HepG2 (cell line): ENCODE data around the gene THADA. TPM values are rescaled to one million over a fixed set of nuclear protein-coding genes. Genes with fewer than 3 reads are reported as not detected.

Experiments
- ARID2 ChIP-seq: sonication (generic); formaldehyde crosslinking; IDR thresholded peaks from 2 replicates; pipeline ENCODE4 v1.8.1; 2022; ENCODE audit warnings: mild to moderate bottlenecking, missing genetic modification reagents, borderline replicate concordance
- CBFB ChIP-seq: sonication (generic); formaldehyde crosslinking; IDR thresholded peaks from 2 replicates; pipeline ENCODE4 v1.4.0; 2020; ENCODE audit warnings: missing genetic modification reagents
- DMAP1 ChIP-seq: IDR thresholded peaks from 2 replicates; pipeline ENCODE4 v1.6.1; 2016
- DRAP1 ChIP-seq: IDR thresholded peaks from 2 replicates; pipeline ENCODE4 v1.6.1; 2016; ENCODE audit warnings: missing genetic modification reagents, missing compliant biosample characterization
- HNRNPL ChIP-seq: fragments of 200-400 bp; formaldehyde crosslinking; IDR thresholded peaks from 2 replicates; pipeline ENCODE4 v1.6.1; 2017; ENCODE audit warnings: mild to moderate bottlenecking, low read depth, low read length
- HOXA5 ChIP-seq: sonication (generic); formaldehyde crosslinking; IDR thresholded peaks from 2 replicates; pipeline ENCODE4 v1.4.0; 2020; ENCODE audit warnings: missing genetic modification reagents
- KAT8 ChIP-seq: IDR thresholded peaks from 2 replicates; pipeline ENCODE4 v1.6.1; 2016; ENCODE audit warnings: missing genetic modification reagents, missing compliant biosample characterization
- KDM2A ChIP-seq: sonication (generic); formaldehyde crosslinking; IDR thresholded peaks from 2 replicates; pipeline ENCODE4 v1.4.0; 2020; ENCODE audit warnings: low read depth, missing genetic modification reagents, borderline replicate concordance
- MYC ChIP-seq: sonication (generic); formaldehyde crosslinking; IDR thresholded peaks from 2 replicates; pipeline ENCODE4 v1.9.0; 2021; ENCODE audit warnings: missing genetic modification reagents, borderline replicate concordance
- NR3C1 ChIP-seq: sonication (generic); formaldehyde crosslinking; IDR thresholded peaks from 2 replicates; pipeline ENCODE4 v1.4.0; 2020; ENCODE audit warnings: missing genetic modification reagents
- REL ChIP-seq: sonication (generic); formaldehyde crosslinking; conservative IDR thresholded peaks from 2 replicates; pipeline ENCODE4 v1.8.0; 2022; ENCODE audit warnings: mild to moderate bottlenecking, missing genetic modification reagents, moderate library complexity
- SCMH1 ChIP-seq: sonication (generic); formaldehyde crosslinking; IDR thresholded peaks from 2 replicates; pipeline ENCODE4 v1.9.0; 2021; ENCODE audit warnings: missing genetic modification reagents, mild to moderate bottlenecking, borderline replicate concordance
- TBX2 ChIP-seq: sonication (generic); formaldehyde crosslinking; IDR thresholded peaks from 2 replicates; pipeline ENCODE4 v1.5.0; 2020; ENCODE audit warnings: missing genetic modification reagents, mild to moderate bottlenecking, borderline replicate concordance
- TCF12 ChIP-seq, 2 experiments: fragments of 450-650 bp in 1 of 2; sonication (generic) in 1 of 2; formaldehyde crosslinking in 1 of 2; IDR thresholded peaks; 2 replicates each; pipeline versions ENCODE4 v1.6.1 to v1.8.0; 2017 to 2022; ENCODE audit warnings: antibody characterized with exemption in 1 of 2, mild to moderate bottlenecking in 1 of 2, missing genetic modification reagents in 1 of 2, moderate library complexity in 1 of 2
- ZIK1 ChIP-seq: sonication (generic); formaldehyde crosslinking; IDR thresholded peaks from 2 replicates; pipeline ENCODE4 v1.5.0; 2020; ENCODE audit warnings: mild to moderate bottlenecking, low read depth, missing genetic modification reagents, borderline replicate concordance
- ZMYM2 ChIP-seq: sonication (generic); formaldehyde crosslinking; IDR thresholded peaks from 2 replicates; pipeline ENCODE4 v1.8.0; 2022; ENCODE audit warnings: mild to moderate bottlenecking, missing genetic modification reagents
- ZMYM3 ChIP-seq: sonication (generic); formaldehyde crosslinking; IDR thresholded peaks from 2 replicates; pipeline ENCODE4 v1.5.1; 2020; ENCODE audit warnings: mild to moderate bottlenecking, missing genetic modification reagents
- ZNF24 ChIP-seq: fragments of 450-650 bp; IDR thresholded peaks from 2 replicates; pipeline ENCODE4 v1.6.1; 2017; ENCODE audit warnings: antibody characterized with exemption, mild to moderate bottlenecking
- ZNF33B ChIP-seq: sonication (generic); formaldehyde crosslinking; IDR thresholded peaks from 2 replicates; pipeline ENCODE4 v1.5.1; 2020; ENCODE audit warnings: mild to moderate bottlenecking, missing genetic modification reagents
- ZNF781 ChIP-seq: sonication (generic); formaldehyde crosslinking; IDR thresholded peaks from 2 replicates; pipeline ENCODE4 v1.5.1; 2020; ENCODE audit warnings: borderline replicate concordance, mild to moderate bottlenecking, missing genetic modification reagents; ENCODE audit errors: not compliant biosample characterization
- ZNF839 ChIP-seq: sonication (generic); formaldehyde crosslinking; IDR thresholded peaks from 2 replicates; pipeline ENCODE4 v1.4.0; 2020; ENCODE audit warnings: missing genetic modification reagents, mild to moderate bottlenecking, borderline replicate concordance
- polyA plus RNA-seq, 8 experiments: library from polyadenylated mRNA; depleted of rRNA in 3 of 8; stranded (reverse) in 7 of 8; unstranded in 1 of 8; fragments of >200 nt; fragmentation: Illumina TruSeq in 4 of 8; extraction: Trizol in 4 of 8; gene quantifications; 2 replicates each; pipeline versions ENCODE4 v1.2.1 to v1.2.3, GENCODE V29; 2011 to 2016; ENCODE audit warnings: low read depth in 4 of 8, missing spikeins in 1 of 8, mixed read lengths in 1 of 8; ENCODE audit not compliant: insufficient read depth in 1 of 8
- total RNA-seq, 5 experiments: library from RNA; depleted of rRNA; stranded (reverse); fragments of >200 nt; fragmentation: Illumina TruSeq; extraction: Trizol; gene quantifications; 2 replicates each; pipeline ENCODE4 v1.2.3, GENCODE V29; 2016; ENCODE audit warnings: low read depth in 1 of 5
- TF ChIP-seq, protein P1 (sequence below): IDR thresholded peaks from 2 replicates; pipeline ENCODE4 v1.6.1; 2012; ENCODE audit warnings: low read depth, low read length, improper control_type of control experiment
- TF ChIP-seq, protein P2 (sequence below): sonication (generic); formaldehyde crosslinking; IDR thresholded peaks from 2 replicates; pipeline ENCODE4 v1.5.0; 2020; ENCODE audit warnings: missing genetic modification reagents, mild to moderate bottlenecking, borderline replicate concordance
- TF ChIP-seq, protein P3 (sequence below): sonication (generic); formaldehyde crosslinking; IDR thresholded peaks from 2 replicates; pipeline ENCODE4 v1.5.0; 2020; ENCODE audit warnings: mild to moderate bottlenecking, missing genetic modification reagents

THADA gene
- total and polyA plus RNA-seq, 2 of the 13 experiments (the other 11 are each of a cell fraction or from before 2014, with no cell fraction given): 12.7 to 21.7 TPM

- peak; percentile 78; the same call in 1 of the 2 replicates for TF ChIP-seq DRAP1 (CRISPR knock-in tag)
- no peak for TF ChIP-seq NR3C1 (CRISPR knock-in tag)
- TF ChIP-seq REL (CRISPR knock-in tag): no peak
- TF ChIP-seq, protein P1, sequence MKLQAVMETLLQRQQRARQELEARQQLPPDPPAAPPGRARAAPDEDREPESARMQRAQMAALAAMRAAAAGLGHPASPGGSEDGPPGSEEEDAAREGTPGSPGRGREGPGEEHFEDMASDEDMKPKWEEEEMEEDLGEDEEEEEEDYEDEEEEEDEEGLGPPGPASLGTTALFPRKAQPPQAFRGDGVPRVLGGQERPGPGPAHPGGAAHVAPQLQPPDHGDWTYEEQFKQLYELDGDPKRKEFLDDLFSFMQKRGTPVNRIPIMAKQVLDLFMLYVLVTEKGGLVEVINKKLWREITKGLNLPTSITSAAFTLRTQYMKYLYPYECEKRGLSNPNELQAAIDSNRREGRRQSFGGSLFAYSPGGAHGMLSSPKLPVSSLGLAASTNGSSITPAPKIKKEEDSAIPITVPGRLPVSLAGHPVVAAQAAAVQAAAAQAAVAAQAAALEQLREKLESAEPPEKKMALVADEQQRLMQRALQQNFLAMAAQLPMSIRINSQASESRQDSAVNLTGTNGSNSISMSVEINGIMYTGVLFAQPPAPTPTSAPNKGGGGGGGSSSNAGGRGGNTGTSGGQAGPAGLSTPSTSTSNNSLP: no peak
- peak; percentile 57; the same call in 1 of the 2 replicates for TF ChIP-seq MYC (CRISPR knock-in tag)
- TF ChIP-seq DMAP1: no peak; the same call in 1 of the 2 replicates
- TF ChIP-seq ZNF33B: no peak
- TF ChIP-seq KDM2A (CRISPR knock-in tag): peak; percentile 94
- TF ChIP-seq TBX2 (CRISPR knock-in tag): peak; percentile 41; the same call in 1 of the 2 replicates
- peak; percentile 28; the same call in 1 of the 2 replicates for TF ChIP-seq CBFB (CRISPR knock-in tag)
- no peak for TF ChIP-seq TCF12 (IDR thresholded peaks at IDR 0.05)
- TF ChIP-seq TCF12 (CRISPR knock-in tag; IDR thresholded peaks at IDR 0.05): no peak
- peak; percentile 85 for TF ChIP-seq ZNF781 (CRISPR knock-in tag)
- no peak for TF ChIP-seq ZNF839 (CRISPR knock-in tag)
- no peak; the same call in 1 of the 2 replicates for TF ChIP-seq ZIK1 (CRISPR knock-in tag)
- no peak for TF ChIP-seq ZMYM2 (CRISPR knock-in tag)
- TF ChIP-seq, protein P2, sequence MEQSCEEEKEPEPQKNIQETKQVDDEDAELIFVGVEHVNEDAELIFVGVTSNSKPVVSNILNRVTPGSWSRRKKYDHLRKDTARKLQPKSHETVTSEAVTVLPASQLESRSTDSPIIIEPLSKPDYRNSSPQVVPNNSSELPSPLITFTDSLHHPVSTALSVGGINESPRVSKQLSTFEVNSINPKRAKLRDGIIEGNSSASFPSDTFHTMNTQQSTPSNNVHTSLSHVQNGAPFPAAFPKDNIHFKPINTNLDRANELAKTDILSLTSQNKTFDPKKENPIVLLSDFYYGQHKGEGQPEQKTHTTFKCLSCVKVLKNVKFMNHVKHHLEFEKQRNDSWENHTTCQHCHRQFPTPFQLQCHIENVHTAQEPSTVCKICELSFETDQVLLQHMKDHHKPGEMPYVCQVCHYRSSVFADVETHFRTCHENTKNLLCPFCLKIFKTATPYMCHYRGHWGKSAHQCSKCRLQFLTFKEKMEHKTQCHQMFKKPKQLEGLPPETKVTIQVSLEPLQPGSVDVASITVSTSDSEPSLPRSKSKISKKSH (CRISPR knock-in tag): peak; percentile 47; the same call in 1 of the 2 replicates
- TF ChIP-seq SCMH1 (CRISPR knock-in tag): no peak
- TF ChIP-seq, protein P3, sequence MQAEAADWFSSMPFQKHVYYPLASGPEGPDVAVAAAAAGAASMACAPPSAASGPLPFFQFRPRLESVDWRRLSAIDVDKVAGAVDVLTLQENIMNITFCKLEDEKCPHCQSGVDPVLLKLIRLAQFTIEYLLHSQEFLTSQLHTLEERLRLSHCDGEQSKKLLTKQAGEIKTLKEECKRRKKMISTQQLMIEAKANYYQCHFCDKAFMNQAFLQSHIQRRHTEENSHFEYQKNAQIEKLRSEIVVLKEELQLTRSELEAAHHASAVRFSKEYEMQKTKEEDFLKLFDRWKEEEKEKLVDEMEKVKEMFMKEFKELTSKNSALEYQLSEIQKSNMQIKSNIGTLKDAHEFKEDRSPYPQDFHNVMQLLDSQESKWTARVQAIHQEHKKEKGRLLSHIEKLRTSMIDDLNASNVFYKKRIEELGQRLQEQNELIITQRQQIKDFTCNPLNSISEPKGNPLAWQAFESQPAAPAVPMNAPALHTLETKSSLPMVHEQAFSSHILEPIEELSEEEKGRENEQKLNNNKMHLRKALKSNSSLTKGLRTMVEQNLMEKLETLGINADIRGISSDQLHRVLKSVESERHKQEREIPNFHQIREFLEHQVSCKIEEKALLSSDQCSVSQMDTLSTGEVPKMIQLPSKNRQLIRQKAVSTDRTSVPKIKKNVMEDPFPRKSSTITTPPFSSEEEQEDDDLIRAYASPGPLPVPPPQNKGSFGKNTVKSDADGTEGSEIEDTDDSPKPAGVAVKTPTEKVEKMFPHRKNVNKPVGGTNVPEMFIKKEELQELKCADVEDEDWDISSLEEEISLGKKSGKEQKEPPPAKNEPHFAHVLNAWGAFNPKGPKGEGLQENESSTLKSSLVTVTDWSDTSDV (CRISPR knock-in tag): no peak
- TF ChIP-seq ZMYM3: peak; percentile 78
- TF ChIP-seq ARID2: no peak
- 0 out of 2 replicates have a peak, but pooled peaks have one; percentile 34 for TF ChIP-seq HOXA5
- TF ChIP-seq HNRNPL: 0 out of 2 replicates have a peak, but pooled peaks have one; percentile 19
- no peak for TF ChIP-seq ZNF24
- TF ChIP-seq KAT8 (CRISPR knock-in tag): peak; percentile 68; the same call in 1 of the 2 replicates
Observed at GRCh38 chr2:43221763-43222474, 373.9 kb downstream of the THADA start (continued).
